Endothelial cell of umbilical vein (primary cell): ENCODE measurements around the gene DET1.
"Not testable (repeated sequence)": the region's sequence is repeated elsewhere in the genome, so short reads cannot be mapped to it uniquely, and the experiment has no call there.

ENCODE experiments used
- MAX ChIP-seq: IDR thresholded peaks from 2 replicates; pipeline ENCODE4 v1.6.1; 2011; ENCODE audit not compliant: insufficient read depth, insufficient read length
- POLR2AphosphoS5 ChIP-seq: IDR thresholded peaks from 2 replicates; pipeline ENCODE4 v1.6.1; 2012; ENCODE audit warnings: low read depth, mild to moderate bottlenecking, control low read depth, low read length, moderate library complexity; ENCODE audit not compliant: insufficient read depth

- TF ChIP-seq POLR2AphosphoS5, MAX: not testable (repeated sequence)
These were observed 22.4 kb downstream of the DET1 start for GRCh38 chr15:88524094-88524493.
